HG03521 (cell line): Measurements from ENCODE around the gene TRMT6.

Experiments used
- ATAC-seq: cut with Tn5 transposase; IDR thresholded peaks from one replicate; pipeline ENCODE4 v1.9.1; 2021; ENCODE audit warnings: mild to moderate bottlenecking, moderate library complexity; ENCODE audit not compliant: unreplicated experiment

The TRMT6 gene

GRCh38 chr20:5900908-5901307 is 49.4 kb downstream of the TRMT6 start:
- no peak for ATAC-seq

GRCh38 chr20:5899444-5899843 is 50.9 kb downstream of the TRMT6 start:
- ATAC-seq, result no peak

GRCh38 chr20:5895626-5896025 is 54.7 kb downstream of the TRMT6 start:
- ATAC-seq, result no peak

- ATAC-seq, result no peak
These were observed 56.7 kb downstream of the TRMT6 start for GRCh38 chr20:5893621-5894020.

GRCh38 chr20:5893052-5893451 is 57.3 kb downstream of the TRMT6 start:
- no peak for ATAC-seq

GRCh38 chr20:5890773-5891441 is 59.4 kb downstream of the TRMT6 start:
- ATAC-seq, result no peak

- ATAC-seq, result no peak
These were observed 62.3 kb downstream of the TRMT6 start for GRCh38 chr20:5888041-5888440.

GRCh38 chr20:5887386-5887785 is 62.9 kb downstream of the TRMT6 start:
- ATAC-seq, result no peak
